DMS53 treated with DMSO at 0.1 percent for 48 hours (cell line): ENCODE data around the gene ACAP3.

Source experiments
- DNase-seq: peaks from one replicate; lab custom pipeline; 2025; ENCODE audit not compliant: unreplicated experiment; lab: John Stamatoyannopoulos, UW

The ACAP3 gene

DNA sequence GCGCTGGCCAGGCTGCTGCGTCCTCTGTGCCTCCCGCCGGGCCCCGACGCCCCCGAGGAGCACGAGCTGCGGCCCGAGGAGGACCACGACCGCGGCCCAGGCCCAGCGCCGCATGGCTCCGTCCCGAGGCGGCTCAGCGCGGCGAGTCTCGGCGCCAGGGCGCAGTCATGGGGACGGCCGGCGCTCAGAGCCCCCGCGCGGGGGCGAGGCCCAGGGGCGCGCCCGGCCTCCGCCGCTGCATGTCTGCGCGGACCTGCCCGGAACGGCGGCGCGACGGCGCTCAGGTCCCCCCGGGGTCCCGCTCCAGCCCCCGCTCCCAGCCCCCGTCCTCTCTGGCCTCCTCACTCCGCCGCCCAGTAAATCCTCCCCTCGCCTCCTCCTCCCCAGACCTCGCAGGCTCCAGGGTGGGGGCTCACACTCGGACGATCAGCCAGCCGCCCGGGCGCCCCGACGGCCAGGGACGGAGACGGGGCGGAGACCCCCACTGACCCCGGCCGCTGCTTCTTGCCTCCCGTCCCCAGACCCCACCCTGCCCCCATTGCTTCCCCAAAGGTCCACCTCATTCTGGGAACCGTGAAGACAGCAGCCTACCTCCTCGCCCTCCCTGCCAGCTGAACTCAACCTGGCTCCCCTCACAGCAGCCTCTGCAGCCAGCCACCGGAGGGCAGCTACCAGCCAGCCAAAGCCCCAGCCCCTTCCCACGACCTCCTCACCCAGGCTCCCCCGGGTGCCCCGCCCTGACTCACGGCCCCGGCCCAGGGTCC is 61.0 kb downstream of the ACAP3 start, which contains the start of gene C1QTNF12:
Gene C1QTNF12, minus strand, starts transcription at position 146 of the 764 bp plus-strand sequence. Its CDS starts 32 bp downstream, at position 114.
- no peak for DNase-seq

DNA sequence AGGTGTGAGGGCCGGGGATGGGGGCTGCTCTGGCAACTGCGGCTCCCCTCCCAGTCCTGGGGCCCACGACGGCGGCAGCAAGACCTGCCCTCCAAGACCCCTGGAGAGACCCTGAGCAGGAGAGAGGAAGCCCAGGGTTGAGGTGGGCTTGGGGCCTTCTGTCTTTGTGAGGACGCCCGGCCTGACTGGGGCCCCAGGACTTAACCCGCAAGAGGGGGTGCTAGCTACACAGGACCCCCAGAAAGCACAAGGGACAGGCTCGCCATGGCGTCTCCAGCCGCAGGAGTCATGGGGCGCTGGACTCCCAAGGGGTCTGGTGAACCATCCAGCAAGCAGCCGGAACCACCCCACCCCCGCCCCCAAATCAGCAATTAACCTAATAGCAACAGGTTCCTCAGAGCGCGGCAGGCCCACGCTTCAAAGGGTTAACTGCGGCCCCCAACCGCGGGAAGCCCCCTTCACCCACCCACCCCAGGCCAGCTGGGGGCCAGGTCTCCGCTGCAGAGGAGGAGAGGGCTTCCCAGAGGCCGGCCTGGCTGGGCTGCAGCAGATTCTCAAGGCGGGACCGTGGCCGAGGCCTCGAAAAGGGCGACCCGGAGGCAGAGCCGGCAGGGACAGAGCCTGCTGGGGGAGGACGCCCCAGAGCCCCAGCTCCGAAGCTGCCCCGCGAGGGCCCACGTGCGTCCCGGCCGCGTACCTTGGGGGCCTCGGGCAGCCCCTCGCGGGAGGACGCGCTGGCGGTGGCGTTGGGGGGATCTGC is 61.7 kb downstream of the ACAP3 start:
- DNase-seq, result no peak

DNA sequence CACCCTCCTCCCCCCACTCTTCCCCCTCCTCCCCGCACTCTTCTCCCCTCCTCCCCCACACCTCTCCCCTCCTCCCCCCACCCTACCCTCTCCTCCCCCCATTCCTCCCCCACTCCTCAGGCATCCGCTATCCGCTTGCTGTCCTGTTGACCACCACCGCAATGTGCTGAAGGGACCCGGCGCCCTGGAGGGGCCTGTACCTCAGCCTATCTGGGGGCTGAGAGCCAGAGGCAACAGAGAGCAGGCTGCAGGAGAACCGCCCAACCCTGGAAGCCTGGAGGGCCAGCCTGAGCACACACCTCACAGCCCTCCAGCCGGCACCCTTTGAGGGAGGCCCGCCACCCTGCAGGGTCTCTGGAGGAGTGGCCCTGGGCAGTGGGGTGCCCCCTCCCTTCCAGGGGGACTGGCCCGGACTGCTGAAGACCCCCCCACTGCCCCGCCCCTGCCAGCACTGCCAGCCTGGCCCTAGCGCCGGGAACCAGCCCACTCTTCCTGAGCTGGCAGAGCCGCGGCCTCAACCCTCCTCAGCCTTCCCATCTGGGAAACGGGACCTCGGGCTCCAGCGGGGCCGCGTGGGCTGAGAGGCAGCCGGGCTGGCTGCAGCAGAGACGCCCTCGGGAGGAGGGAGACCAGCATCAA is 62.4 kb downstream of the ACAP3 start:
- no peak for DNase-seq

DNA sequence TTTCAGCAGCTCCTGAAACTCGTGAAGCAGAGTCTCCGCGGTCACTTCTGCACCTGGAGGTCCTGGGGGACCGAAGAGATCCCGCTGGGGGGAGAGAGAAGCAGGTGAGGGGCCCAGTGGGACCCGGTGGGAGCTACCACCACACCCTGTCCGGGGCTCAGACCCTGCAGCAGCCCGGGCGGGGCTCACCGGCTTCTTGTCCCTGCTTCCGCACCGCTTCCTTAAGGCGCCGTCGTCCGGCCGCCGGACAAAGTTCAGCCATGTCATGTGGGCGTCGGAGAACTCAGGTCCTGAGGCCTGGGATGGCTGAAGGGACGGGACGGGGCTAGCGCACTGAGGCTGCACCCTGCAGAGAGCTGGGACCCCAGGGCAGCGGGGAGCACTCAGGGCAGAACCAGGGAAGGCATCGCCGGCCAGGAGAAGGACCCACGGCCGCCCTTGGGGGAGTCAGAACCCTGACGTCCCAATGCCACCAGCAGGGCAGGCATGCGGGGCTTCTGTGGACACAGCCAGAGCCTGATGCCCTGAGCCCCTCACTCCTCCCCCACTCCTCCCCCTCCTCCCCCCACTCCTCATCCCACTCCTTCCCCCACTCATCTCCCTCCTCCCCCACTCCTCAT is 63.4 kb downstream of the ACAP3 start:
- DNase-seq, result no peak

DNA sequence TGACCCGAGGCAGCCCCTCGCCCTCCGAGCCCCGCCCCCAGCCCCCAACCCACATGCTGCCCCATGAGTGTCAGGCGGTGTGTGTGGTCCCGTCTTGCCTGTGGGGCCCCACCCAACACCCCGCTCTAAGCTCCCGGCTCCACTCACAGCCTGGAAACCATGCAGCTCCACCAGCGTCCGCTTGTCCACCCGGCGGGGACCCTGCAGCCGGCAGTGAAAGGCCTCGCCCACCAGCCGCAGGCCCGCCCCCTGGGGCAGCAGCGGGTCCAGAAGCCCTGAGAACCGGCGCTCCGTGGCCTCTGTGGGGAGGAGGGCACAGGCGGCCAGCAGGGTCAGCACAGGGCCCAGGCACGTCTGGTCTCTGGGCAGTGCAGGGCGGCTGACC is 63.9 kb downstream of the ACAP3 start:
- no peak for DNase-seq

DNA sequence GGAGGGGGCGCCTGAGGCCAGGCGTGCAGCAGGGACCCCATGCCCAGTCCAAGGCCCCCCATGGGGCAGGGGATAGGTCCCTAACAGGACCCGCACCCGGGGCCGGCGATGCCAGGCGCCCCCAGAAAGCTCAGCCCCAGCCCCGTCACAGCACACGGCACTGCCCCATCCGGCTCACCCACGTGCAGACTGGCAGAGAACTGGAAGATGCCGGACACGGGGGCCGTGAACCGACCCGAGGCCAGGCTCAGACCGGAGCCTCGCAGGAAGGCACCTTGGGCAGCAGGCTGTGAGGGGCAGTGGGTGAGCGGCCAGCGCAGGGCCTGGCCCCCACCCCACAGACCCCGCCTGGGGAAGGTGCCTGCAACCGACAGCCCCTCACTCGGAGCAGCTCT is 64.5 kb downstream of the ACAP3 start:
- DNase-seq, result no peak

DNA sequence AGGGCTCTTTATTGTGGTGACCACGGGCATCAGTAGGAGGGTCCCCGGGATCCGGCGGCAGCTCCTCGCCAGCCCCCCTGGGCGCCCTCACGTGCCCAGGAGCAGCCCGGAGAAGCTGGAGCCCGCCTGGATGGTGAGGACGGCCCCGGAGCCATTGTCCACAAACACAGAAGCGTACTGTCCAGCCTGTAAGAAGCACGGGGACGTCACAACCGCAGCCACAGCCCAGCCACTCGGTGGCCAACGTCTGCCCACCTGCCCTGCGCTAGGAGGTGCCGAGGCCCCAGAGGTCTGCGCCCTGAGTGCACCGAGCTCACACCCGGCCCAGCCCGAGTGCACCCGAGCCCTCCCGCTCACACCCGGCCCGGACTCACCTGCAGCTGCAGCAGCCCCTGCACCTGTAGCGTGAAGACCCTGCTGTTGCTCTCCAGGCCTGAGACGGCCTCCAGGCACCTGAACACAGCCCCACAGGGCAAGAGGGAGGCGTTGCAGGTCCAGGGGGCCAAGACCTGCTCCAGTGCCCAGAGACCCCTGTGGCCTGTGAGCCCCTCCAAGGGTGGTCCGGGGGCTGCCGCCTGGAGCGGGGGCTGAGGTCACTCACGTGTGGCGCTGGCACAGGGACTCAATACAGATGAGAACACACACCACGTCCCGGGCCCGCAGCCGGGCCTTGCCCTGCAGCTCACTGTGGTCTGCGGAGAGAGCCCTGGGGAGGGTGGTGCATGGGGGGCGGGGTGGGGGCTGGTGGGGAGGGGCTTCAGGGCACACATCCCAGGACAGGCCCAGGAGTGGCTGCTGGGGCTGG is 65.1 kb downstream of the ACAP3 start:
- no peak for DNase-seq
